Fibroblast of villous mesenchyme (primary cell): ENCODE results near the gene METRN. TPM values are rescaled to one million over a fixed set of nuclear protein-coding genes. Genes with fewer than 3 reads are reported as not detected.

Source experiments
- DNase-seq: peaks from one replicate; pipeline ENCODE4 v3.0.0-alpha.2; 2010; ENCODE audit warnings: low read depth
- H3K4me3 ChIP-seq: 2 replicates; pipeline ENCODE4 v1.5.1; 2011; ENCODE audit warnings: low read depth, mild to moderate bottlenecking, low read length
- CTCF ChIP-seq: IDR thresholded peaks from 2 replicates; pipeline ENCODE4 v1.5.1; 2012; ENCODE audit warnings: low read depth, mild to moderate bottlenecking, low read length; ENCODE audit not compliant: insufficient read depth
- total RNA-seq: library from RNA; depleted of rRNA; stranded (reverse); fragments of >200 nt; gene quantifications from 2 replicates; pipeline ENCODE4 v1.2.3, GENCODE V29; 2012

Gene METRN
- total RNA-seq, 1 donor = 44.5 TPM

GRCh38 chr16:760545-761343 lies 45.8 kb downstream of the METRN start, which contains the start of gene MSLN:
TSS of gene MSLN (plus strand) at chr16:760734. CDS start at chr16:762681, 1,947 bp downstream.
- TF ChIP-seq CTCF = no peak
- no peak within 1 kb of the TSS for H3K4me3 ChIP-seq
- peak; percentile 12 for DNase-seq

GRCh38 chr16:761625-762513 lies 47.0 kb downstream of the METRN start:
- no peak overlapping the region for H3K4me3 ChIP-seq
- no peak for TF ChIP-seq CTCF
- no peak for DNase-seq

- DNase-seq = no peak
- no peak for TF ChIP-seq CTCF
- H3K4me3 ChIP-seq = no peak overlapping the region
Observed at GRCh38 chr16:762595-763268, 47.8 kb downstream of the METRN start.

GRCh38 chr16:763369-764183 lies 48.7 kb downstream of the METRN start:
- no peak for TF ChIP-seq CTCF
- no peak for DNase-seq
- no peak overlapping the region for H3K4me3 ChIP-seq

GRCh38 chr16:764184-764750 lies 49.3 kb downstream of the METRN start:
- no peak for TF ChIP-seq CTCF
- no peak overlapping the region for H3K4me3 ChIP-seq
- no peak for DNase-seq
